HepG2 (cell line): ENCODE results near the gene PACSIN1. TPM values are rescaled to one million over a fixed set of nuclear protein-coding genes. Genes with fewer than 3 reads are reported as not detected.

Experiments used
- ATM ChIP-seq: fragments of 450-650 bp; IDR thresholded peaks from 2 replicates; pipeline ENCODE4 v1.7.1; 2017; ENCODE audit warnings: mild to moderate bottlenecking, borderline replicate concordance
- KIAA2018 ChIP-seq: sonication (generic); formaldehyde crosslinking; IDR thresholded peaks from 2 replicates; pipeline ENCODE4 v1.5.0; 2020; ENCODE audit warnings: mild to moderate bottlenecking, missing genetic modification reagents, borderline replicate concordance
- NFIC ChIP-seq: IDR thresholded peaks from 2 replicates; pipeline ENCODE4 v1.6.1; 2012; ENCODE audit warnings: mild to moderate bottlenecking, low read length, inconsistent platforms
- RBM22 ChIP-seq: fragments of 200-400 bp; formaldehyde crosslinking; optimal IDR thresholded peaks from 2 replicates; pipeline ENCODE3; 2017; ENCODE audit warnings: mild to moderate bottlenecking, low read length, moderate library complexity
- SOX13 ChIP-seq, 3 experiments: fragments of 450-650 bp in 1 of 3; sonication (generic) in 1 of 3; formaldehyde crosslinking in 1 of 3; IDR thresholded peaks in 2 of 3; conservative IDR thresholded peaks in 1 of 3; 2 replicates each; pipeline versions ENCODE4 v1.5.0 to v1.6.1; 2016 to 2020; ENCODE audit warnings: antibody characterized with exemption in 1 of 3, mild to moderate bottlenecking in 1 of 3, missing compliant biosample characterization in 1 of 3, missing genetic modification reagents in 1 of 3, moderate library complexity in 1 of 3
- TCF12 ChIP-seq, 2 experiments: fragments of 450-650 bp in 1 of 2; sonication (generic) in 1 of 2; formaldehyde crosslinking in 1 of 2; IDR thresholded peaks; 2 replicates each; pipeline versions ENCODE4 v1.6.1 to v1.8.0; 2017 to 2022; ENCODE audit warnings: antibody characterized with exemption in 1 of 2, mild to moderate bottlenecking in 1 of 2, missing genetic modification reagents in 1 of 2, moderate library complexity in 1 of 2
- ZNF232 ChIP-seq: sonication (generic); formaldehyde crosslinking; IDR thresholded peaks from 2 replicates; pipeline ENCODE4 v1.4.0; 2020; ENCODE audit warnings: missing genetic modification reagents, borderline replicate concordance
- ZNF510 ChIP-seq: sonication (generic); formaldehyde crosslinking; IDR thresholded peaks from 2 replicates; pipeline ENCODE4 v1.4.0; 2020; ENCODE audit warnings: low read depth, mild to moderate bottlenecking, missing genetic modification reagents
- ZNF646 ChIP-seq: sonication (generic); formaldehyde crosslinking; IDR thresholded peaks from 2 replicates; pipeline ENCODE4 v1.9.0; 2021; ENCODE audit warnings: mild to moderate bottlenecking, missing genetic modification reagents
- polyA plus RNA-seq, 8 experiments: library from polyadenylated mRNA; depleted of rRNA in 3 of 8; stranded (reverse) in 7 of 8; unstranded in 1 of 8; fragments of >200 nt; fragmentation: Illumina TruSeq in 4 of 8; extraction: Trizol in 4 of 8; gene quantifications; 2 replicates each; pipeline versions ENCODE4 v1.2.1 to v1.2.3, GENCODE V29; 2011 to 2016; ENCODE audit warnings: low read depth in 4 of 8, missing spikeins in 1 of 8, mixed read lengths in 1 of 8; ENCODE audit not compliant: insufficient read depth in 1 of 8
- total RNA-seq, 5 experiments: library from RNA; depleted of rRNA; stranded (reverse); fragments of >200 nt; fragmentation: Illumina TruSeq; extraction: Trizol; gene quantifications; 2 replicates each; pipeline ENCODE4 v1.2.3, GENCODE V29; 2016; ENCODE audit warnings: low read depth in 1 of 5
- TF ChIP-seq, protein P1 (sequence below): sonication (generic); formaldehyde crosslinking; IDR thresholded peaks from 2 replicates; pipeline ENCODE4 v1.5.0; 2020; ENCODE audit warnings: mild to moderate bottlenecking, missing genetic modification reagents

PACSIN1 gene
- total and polyA plus RNA-seq, 2 of the 13 experiments (the other 11 are each of a cell fraction or from before 2014, with no cell fraction given), result not detected

GRCh38 chr6:34560366-34561226, 94.7 kb downstream of the PACSIN1 start (continued):
- no peak for TF ChIP-seq ZNF646
- no peak for TF ChIP-seq TCF12 (IDR thresholded peaks at IDR 0.05)
- TF ChIP-seq TCF12 (CRISPR knock-in tag; IDR thresholded peaks at IDR 0.05), result no peak
- TF ChIP-seq ATM, result no peak
- TF ChIP-seq KIAA2018 (CRISPR knock-in tag), result no peak
- no peak for TF ChIP-seq ZNF232
- no peak for TF ChIP-seq NFIC
- TF ChIP-seq SOX13 (IDR thresholded peaks at IDR 0.05), result no peak
- TF ChIP-seq SOX13 (CRISPR knock-in tag; conservative IDR thresholded peaks at IDR 0.05 in 1 of 2, IDR thresholded peaks at IDR 0.05 in 1 of 2), result peak in 1 of 2 experiments; percentile 69; a peak in 2 of 4 replicates
- TF ChIP-seq, protein P1, sequence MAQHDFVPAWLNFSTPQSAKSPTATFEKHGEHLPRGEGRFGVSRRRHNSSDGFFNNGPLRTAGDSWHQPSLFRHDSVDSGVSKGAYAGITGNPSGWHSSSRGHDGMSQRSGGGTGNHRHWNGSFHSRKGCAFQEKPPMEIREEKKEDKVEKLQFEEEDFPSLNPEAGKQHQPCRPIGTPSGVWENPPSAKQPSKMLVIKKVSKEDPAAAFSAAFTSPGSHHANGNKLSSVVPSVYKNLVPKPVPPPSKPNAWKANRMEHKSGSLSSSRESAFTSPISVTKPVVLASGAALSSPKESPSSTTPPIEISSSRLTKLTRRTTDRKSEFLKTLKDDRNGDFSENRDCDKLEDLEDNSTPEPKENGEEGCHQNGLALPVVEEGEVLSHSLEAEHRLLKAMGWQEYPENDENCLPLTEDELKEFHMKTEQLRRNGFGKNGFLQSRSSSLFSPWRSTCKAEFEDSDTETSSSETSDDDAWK, result no peak
- no peak for TF ChIP-seq RBM22
- no peak for TF ChIP-seq ZNF510 (CRISPR knock-in tag)
